Measurements from ENCODE around the gene EIF4G1. TPM values are rescaled to one million over a fixed set of nuclear protein-coding genes. Genes with fewer than 3 reads are reported as not detected.

Gene EIF4G1
- total and polyA plus RNA-seq, 10 of the 15 experiments (the other 5 are each of a cell fraction or from before 2014, with no cell fraction given): 5.7 to 462 (median 237) TPM

DNA sequence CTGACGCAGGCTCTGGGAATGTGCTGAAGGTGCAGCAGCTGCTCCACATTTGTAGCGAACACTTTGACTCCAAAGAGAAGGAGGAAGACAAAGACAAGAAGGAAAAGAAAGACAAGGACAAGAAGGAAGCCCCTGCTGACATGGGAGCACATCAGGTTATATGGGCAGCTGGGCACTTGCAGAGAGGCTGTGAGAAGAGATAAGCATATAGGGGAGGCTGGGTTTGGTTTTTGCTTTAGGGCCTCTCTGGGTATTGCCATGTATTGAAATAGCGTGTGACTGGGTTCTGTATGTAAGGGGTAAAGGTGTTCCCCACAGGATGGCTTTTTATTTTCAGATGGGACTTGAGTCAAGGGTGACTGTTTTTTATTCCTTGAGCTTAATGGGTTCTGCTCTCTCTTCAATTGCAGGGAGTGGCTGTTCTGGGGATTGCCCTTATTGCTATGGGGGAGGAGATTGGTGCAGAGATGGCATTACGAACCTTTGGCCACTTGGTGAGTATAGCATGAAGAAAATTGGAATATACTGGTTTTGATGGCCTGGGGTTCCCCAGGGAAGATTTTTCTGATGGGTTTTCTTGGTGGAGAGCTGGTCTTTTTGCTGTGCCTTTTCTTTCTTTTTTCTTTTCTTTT lies 7.9 kb upstream of the EIF4G1 start:
- DNase-seq (ENCODE audit: low read depth, low spot score): no peak
- ATAC-seq: no peak
- in situ Hi-C loops (cut with MboI) (no loop called here), intact Hi-C loops (cut with micrococcal nuclease; ENCODE audit: unreplicated experiment) (no loop called here)
- H3K27me3 ChIP-seq (replicated peaks in 1 of 2; ENCODE audit: control insufficient read depth in 2 of 2, insufficient read depth in 2 of 2, low read length in 1 of 2): no peaks in the 10 kb centered on the region
- SMC1A ChIA-PET (ENCODE audit: uncharacterized antibody, unreplicated experiment): no interaction called here
- TF ChIP-seq, protein P1, sequence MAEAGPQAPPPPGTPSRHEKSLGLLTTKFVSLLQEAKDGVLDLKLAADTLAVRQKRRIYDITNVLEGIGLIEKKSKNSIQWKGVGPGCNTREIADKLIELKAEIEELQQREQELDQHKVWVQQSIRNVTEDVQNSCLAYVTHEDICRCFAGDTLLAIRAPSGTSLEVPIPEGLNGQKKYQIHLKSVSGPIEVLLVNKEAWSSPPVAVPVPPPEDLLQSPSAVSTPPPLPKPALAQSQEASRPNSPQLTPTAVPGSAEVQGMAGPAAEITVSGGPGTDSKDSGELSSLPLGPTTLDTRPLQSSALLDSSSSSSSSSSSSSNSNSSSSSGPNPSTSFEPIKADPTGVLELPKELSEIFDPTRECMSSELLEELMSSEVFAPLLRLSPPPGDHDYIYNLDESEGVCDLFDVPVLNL (IDR thresholded peaks at IDR 0.05; ENCODE audit: low read depth, low read length): no peak
- TF ChIP-seq ESRRA (IDR thresholded peaks at IDR 0.05; ENCODE audit: low read length): no peak
- H3K4me1 ChIP-seq (ENCODE audit: control insufficient read depth, insufficient read depth, low read length): no peaks in the 10 kb centered on the region
- H3K4me2 ChIP-seq (ENCODE audit: control insufficient read depth, insufficient read depth): no peak overlapping the region
- peaks cover 29 to 30% of the 10 kb centered on the region in 2 experiments for H3K36me3 ChIP-seq (ENCODE audit: control insufficient read depth in 2 of 2, insufficient read depth in 2 of 2, low read length in 1 of 2)
- no peak for FAIRE-seq
- RAD21 ChIA-PET (ENCODE audit: unreplicated experiment): interaction anchor here (0.6 kb wide), 1 partner anchor 50 kb away, joined by 4 read pairs; no protein-coding TSS in a partner anchor
- H3K9me3 ChIP-seq (replicated peaks; ENCODE audit: control insufficient read depth, insufficient read depth, low read length): no peaks in the 10 kb centered on the region
- 100% methylated on average over 4 of the region's 4 CpGs for WGBS (ENCODE audit: insufficient coverage, insufficient replicate concordance, low lambda C conversion rate, missing lambda C conversion rate)
- H3K9ac ChIP-seq (ENCODE audit: control insufficient read depth, insufficient read depth, low read length): no peak overlapping the region
- peaks cover 2% of the 10 kb centered on the region; the same call in 1 of the 2 replicates for H3K79me2 ChIP-seq (ENCODE audit: control insufficient read depth, insufficient read depth, low read length)
- no peak overlapping the region for H3K4me3 ChIP-seq
- TSS peak; percentile 5 for BruUV-seq (replicated peaks)
- CTCF ChIA-PET: interaction anchor here (0.7 to 1.2 kb wide), 2 partner anchors 54 to 207 kb away, joined by 3 to 4 read pairs; no protein-coding TSS in a partner anchor
- no peak overlapping the region for H3K27ac ChIP-seq (ENCODE audit: control insufficient read depth, insufficient read depth)
- H4K20me1 ChIP-seq (ENCODE audit: control insufficient read depth, insufficient read depth): no peaks in the 10 kb centered on the region
- POLR2A ChIA-PET: interaction anchor here (1.1 kb wide), 1 partner anchor 10 kb away, joined by 3 read pairs; no protein-coding TSS in a partner anchor
- H2AFZ ChIP-seq (ENCODE audit: control insufficient read depth, low read depth, low read length): no peak overlapping the region

DNA sequence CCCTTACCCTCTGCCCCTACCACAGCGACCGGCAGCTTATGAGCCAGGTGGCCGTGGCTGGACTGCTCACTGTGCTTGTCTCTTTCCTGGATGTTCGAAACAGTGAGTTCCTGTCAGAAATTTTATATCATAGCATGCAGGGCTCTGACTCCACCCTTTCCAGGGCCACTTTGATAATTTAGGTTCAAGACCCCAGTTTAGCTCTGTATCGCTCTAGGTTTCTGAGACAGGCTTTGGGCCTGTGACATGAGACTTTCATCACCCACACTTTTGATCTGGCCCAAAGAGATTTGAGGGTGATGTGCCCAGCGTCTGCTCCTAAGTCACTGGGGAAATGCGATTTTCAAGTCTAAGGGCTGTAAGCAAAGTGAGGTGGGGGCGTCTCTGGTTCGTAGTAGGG lies 6.5 kb upstream of the EIF4G1 start:
- ATAC-seq (no peak), FAIRE-seq (no peak), DNase-seq (ENCODE audit: low read depth, low spot score) (no peak)
- in situ Hi-C loops (cut with MboI) (no loop called here), intact Hi-C loops (cut with micrococcal nuclease; ENCODE audit: unreplicated experiment) (no loop called here)
- 92% methylated on average over 9 of the region's 9 CpGs for WGBS (ENCODE audit: insufficient coverage, insufficient replicate concordance, low lambda C conversion rate, missing lambda C conversion rate)
- SMC1A ChIA-PET (ENCODE audit: uncharacterized antibody, unreplicated experiment): no interaction called here
- H3K4me1 ChIP-seq (ENCODE audit: control insufficient read depth, insufficient read depth, low read length): no peaks in the 10 kb centered on the region
- no peaks in the 10 kb centered on the region for H3K79me2 ChIP-seq (ENCODE audit: control insufficient read depth, insufficient read depth, low read length)
- peaks cover 20 to 24% of the 10 kb centered on the region in 2 experiments for H3K36me3 ChIP-seq (ENCODE audit: control insufficient read depth in 2 of 2, insufficient read depth in 2 of 2, low read length in 1 of 2)
- no peaks in the 10 kb centered on the region for H3K27me3 ChIP-seq (replicated peaks in 1 of 2; ENCODE audit: control insufficient read depth in 2 of 2, insufficient read depth in 2 of 2, low read length in 1 of 2)
- CTCF ChIA-PET: no interaction called here
- RAD21 ChIA-PET (ENCODE audit: unreplicated experiment): no interaction called here
- H3K4me2 ChIP-seq (ENCODE audit: control insufficient read depth, insufficient read depth): no peak overlapping the region
- H3K4me3 ChIP-seq: no peak overlapping the region
- no peak overlapping the region for H3K9ac ChIP-seq (ENCODE audit: control insufficient read depth, insufficient read depth, low read length)
- H3K27ac ChIP-seq (ENCODE audit: control insufficient read depth, insufficient read depth): no peak overlapping the region
- TF ChIP-seq RFX5 (IDR thresholded peaks at IDR 0.05; ENCODE audit: low read depth, low read length): no peak
- POLR2A ChIA-PET: no interaction called here
- H3K9me3 ChIP-seq (replicated peaks; ENCODE audit: control insufficient read depth, insufficient read depth, low read length): no peaks in the 10 kb centered on the region
- no peaks in the 10 kb centered on the region for H4K20me1 ChIP-seq (ENCODE audit: control insufficient read depth, insufficient read depth)
- BruUV-seq (replicated peaks): no TSS peak
- H2AFZ ChIP-seq (ENCODE audit: control insufficient read depth, low read depth, low read length): no peak overlapping the region
